NCI-H187 (cell line): ENCODE measurements around the gene RHOBTB3.
A peak's percentile ranks its signal among the peaks of the same experiment; 100 is the strongest.

Experiments used
- DNase-seq, 2 experiments: peaks; one replicate each; lab custom pipeline; 2025; lab: John Stamatoyannopoulos, UW

RHOBTB3 gene

DNA sequence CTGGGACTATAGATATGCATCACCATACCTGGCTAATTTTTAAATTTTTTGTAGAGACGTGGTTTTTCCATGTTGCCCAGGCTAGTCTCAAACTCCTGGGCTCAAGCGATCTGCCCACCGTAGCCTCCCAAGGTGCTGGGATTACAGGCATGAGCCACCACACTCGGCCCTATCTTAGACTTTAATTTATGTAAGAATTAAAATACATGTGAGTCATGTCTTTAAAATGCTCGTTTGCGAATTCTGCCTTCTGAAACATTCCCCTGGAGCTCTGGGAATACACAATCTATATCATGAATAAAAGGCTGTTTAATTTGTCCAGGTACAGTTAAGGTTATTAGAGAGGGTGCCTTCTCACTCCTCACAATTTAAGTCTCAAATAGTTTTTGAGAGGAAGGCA is 32.8 kb downstream of the RHOBTB3 start:
- DNase-seq: no peak

DNA sequence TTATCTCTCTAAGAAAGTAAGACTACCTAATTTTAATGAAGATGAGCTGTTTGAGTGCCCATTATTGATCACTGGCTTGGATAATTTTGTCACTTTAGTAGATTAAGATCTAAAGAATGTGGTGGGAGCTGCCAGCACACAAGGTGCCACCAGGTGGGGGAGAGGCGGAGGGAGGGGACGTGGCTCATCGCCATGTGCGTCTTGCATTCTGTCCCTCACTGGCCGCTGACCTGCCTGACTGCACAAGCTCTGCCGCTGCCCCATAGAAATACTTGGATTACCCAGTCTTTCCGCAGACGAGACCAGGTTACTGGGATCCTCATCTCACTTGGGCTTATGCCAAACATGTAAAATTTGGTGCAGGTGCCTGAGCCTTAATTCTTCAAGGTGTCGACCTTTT is 37.6 kb downstream of the RHOBTB3 start:
- DNase-seq: no peak

DNA sequence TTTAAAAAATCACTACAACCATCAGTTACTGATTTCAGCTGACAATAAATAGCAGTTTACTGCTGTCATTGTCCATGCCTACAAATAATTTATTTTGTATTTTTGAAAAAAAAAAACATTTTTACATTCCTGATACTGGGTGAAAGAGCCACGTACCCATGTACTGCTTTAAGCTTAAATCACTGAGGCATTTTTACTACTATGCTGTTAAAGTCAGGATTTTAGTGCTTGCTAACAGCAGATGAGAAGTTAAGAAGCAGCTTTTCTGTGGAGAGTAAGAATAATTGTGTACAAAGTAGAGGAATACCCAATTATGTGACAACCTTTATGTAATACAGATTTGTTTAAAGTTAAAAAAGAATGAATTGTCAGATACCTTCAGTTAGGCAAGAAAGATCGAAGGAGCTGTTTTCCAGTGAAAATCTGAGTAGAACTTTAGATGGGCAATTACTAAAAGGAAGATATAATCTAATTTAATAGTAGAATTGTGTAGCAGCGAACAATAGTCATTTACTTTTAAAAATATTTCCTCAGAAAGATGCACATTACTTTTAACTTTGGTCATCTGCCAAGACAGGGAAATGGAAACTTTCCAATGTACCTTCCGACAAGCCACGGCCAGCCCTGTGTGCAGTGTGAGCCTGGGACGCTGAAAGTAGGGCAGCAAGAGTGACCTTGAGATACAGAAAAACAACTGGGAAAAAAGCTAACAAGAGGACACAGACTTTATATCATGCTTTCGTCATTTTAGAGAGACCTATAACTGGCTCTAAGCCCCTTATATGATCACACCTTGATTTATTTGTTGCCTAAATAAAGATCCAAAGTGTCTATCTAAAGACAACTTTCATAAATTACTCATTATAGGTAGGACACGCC is 39.9 kb downstream of the RHOBTB3 start:
- DNase-seq: no peak

DNA sequence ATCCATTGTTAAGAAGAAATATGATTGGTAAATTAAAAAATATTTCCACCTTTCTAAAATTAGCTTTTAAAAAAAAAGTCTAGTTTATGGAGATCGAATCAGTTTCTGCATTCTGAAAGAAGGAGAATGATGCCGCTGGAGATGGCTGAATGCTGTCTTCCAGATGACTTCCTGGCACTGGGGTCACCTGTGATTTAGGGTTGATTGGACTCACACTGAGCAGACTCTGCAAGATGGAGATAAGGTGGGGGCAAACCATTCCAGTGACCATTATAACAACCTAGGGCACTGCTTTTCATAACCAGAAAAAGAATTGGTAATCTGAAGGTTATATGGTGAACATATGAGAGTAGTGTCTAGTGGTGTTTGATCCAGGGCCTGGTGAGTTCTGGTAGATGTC is 40.8 kb downstream of the RHOBTB3 start:
- no peak for DNase-seq

DNA sequence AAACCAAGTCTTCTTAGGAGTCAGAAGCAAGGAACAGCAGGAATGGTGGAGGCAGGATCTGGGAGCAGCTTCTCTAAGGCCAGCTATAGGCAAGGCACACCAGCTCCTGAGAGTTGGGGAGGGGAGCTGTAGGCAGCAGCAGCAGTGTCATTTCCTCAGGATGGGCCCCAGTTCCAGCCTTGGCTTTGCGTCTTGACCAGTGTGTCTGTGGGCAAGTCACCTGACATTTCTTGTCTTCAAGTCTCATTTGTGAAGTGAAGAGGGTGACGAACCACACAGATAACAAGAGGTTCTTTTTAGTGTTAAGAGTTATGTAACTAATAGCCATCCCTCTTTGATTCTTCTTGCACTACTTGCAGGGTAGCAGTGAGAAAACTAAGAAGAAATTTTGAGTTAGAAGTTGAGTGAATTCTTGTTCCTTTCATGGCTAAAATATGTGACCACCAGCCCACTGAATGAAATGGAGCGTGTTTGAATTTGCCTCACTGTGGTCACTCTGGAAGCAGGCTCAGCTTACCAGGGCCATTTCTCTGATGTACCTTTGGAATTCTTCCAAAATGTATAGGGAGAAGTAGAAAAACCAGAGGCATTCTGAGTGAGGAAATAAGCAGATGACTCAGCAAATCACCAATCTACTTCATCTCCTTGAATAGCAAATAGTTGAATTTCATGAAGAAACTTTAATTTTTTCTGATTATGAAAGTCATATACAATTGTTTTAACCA is 42.4 kb downstream of the RHOBTB3 start:
- DNase-seq: no peak

DNA sequence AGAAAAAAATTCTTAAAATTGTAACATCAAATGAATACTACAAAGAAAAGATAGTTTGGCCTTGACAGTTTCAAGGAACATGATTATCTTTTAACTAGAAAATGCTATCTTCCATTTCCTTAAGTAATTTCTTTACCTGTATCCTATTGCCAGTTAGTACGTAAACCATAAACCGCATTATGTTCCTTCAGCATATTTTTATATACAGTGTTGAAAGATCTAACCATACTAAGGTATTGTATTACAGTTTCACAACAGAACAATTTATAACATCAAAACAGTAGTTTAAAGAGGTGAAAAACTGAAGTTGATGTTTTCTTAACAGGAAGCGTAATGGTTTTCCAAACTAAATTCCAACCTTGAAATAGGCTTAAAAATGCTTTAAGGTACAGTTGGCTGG is 46.3 kb downstream of the RHOBTB3 start:
- no peak for DNase-seq

DNA sequence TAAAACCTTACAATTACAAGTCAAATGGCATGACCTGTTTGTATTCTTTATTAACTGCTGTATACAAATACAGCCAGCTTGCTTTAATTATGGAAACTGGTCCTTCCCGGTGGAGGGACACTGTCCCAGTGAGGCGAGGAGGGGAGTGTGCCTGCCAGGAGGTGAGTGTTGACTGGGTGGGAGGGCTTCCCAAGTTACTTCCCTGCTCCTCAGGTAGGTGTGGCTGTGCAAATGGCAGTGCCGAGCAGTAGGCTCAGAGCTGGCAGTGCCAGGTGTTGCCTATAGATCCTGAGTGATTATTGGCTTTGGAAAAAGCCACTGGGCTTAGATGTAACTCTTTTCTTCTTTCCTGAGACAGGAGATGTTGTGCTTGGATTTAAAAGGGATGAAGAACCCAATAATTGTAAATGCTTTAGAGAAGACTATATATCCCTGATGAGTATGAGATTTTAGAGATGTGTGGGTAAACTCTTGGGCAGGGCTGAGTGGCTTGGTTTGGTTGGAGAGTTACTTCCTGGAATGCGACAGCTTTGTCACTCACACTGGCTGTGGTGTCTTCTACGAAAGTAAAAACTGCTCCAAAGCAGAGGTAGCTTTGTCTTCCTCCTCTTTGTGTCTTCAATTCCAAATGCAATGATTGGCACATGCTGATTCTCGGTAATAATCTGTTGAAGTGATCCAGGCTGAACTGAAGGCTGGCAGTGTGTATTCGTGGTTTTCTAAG is 47.7 kb downstream of the RHOBTB3 start:
- no peak for DNase-seq

DNA sequence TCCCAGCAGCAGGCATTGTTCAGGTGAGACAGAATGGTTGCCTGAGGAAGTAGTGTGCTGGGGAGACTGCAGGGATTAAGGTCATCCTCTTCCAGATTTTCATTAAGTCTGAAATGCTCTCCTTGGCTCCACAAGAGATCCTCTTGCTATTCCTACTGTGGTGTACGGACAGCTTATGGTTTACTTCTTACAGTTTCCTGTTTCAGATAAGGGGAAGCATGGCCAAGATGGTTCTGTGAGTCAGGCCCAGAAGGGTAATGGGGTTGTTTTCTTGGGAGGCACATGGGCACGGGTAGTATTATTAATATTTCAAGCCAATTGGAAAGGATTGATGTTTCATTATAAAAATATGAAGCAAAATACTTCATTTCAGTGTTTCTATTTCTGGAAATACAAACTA is 48.5 kb downstream of the RHOBTB3 start:
- DNase-seq: no peak

DNA sequence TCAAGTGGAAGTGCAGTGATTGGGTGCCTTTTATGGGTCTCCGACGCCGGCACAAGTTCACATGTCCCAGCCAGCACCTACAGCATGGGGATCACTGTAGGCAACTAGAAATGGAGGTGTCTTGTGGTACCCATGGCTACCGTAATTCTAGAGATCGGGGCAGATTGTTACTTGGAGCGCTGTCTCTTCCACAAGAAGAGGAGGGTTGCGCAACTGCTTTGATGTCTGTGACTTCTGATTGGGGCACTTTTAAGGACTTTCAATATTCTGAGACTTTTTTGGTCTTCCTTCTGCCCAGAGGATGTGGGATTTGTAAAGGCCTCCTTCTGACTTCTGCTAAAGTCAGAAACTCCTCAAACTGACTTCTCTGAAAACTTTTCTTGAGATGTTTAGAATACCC is 49.5 kb downstream of the RHOBTB3 start:
- no peak for DNase-seq

DNA sequence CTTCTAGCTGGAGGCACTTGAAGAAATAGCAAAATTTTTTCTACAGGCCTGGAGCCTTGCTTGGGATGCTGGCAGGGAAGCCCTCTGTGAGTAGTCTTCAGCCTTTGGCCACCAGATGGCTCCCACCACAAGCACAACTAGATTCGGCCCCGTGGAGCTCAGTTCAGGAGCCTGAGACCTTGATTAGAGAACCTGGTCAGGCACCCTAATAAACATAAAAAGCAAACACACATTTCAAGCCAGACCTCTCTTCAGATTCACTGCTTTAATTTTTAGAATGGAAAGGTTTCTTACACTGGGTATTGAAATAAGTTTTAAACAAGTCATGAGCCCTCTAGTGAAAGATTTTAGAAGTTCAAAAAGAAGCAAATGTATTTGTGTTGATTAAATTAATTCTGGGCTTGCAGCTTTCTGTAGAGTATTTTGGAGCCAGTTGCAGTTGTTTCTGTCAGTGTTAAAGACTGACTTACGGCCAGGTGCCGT is 50.0 kb downstream of the RHOBTB3 start:
- DNase-seq: peak; percentile 6 to 12

DNA sequence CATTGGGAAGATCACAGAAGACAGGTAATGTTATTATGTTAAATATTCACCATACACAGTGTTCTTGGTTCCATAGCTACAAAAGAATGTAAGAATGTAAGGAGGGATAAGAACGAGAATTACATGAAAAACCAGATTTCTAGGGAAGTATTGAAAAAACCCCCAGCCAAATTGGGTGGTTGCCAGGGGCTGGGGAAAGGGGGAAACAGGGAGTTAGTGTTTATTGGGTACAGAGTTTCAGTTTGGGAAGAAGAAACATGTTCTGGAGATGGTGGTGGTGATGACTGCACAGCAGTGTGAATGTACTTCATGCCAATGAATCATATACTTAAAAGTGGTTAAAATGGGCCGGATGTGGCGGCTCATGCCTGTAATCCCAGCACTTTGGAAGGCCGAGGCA is 51.0 kb downstream of the RHOBTB3 start:
- DNase-seq: no peak

DNA sequence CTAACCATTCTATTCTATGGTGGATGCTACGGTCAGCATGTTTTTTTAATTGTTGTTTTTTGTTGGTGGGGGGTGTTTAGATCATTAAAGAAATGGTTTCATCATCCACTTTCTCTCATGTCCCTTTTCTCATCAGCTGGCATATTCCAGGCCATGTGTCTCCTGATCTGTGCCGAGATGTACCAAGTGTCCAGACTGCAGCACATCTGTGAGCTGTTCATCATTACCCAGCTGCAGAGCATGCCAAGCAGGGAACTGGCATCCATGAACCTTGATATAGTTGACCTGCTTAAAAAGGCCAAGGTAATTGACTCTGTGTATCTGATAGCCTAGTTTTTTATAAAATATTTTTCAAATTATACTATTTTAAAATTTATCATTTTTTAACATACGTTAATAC is 52.5 kb downstream of the RHOBTB3 start:
- DNase-seq: no peak

DNA sequence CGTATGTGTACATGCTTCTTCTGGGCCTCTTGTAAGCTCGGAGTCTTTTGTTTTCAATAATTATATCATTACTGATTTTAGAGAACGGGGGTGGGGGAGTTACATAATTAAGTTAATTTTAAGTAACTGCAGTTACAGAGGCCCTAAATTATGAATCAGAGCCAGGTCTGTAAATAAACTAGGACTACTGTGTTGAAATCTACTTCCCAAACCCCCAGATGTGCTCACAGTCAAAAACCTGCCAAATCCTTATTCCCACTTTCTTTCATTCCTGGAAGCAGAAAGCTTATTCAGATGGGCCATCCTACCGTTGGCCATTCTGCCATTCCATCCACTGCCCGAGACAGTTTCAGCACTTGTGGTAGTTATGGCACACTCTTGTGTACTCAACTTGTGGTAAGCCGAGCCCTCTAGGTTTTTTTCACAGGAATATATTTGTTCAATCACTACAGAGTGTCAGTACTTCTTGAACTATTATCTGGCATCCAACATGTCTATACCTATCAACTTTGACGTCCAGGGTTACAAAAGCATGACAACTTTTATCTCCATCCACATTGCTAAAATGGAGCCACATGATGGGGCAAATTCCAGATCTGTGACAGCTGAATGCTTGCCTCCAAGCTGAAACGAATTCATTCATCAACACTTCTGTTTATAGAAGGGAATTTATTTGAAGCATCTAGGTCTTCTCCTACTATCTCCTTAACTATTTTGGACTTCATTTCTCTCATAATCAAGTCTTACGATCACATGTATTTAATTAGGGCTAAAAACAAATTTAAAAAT is 53.6 kb downstream of the RHOBTB3 start:
- DNase-seq: no peak

DNA sequence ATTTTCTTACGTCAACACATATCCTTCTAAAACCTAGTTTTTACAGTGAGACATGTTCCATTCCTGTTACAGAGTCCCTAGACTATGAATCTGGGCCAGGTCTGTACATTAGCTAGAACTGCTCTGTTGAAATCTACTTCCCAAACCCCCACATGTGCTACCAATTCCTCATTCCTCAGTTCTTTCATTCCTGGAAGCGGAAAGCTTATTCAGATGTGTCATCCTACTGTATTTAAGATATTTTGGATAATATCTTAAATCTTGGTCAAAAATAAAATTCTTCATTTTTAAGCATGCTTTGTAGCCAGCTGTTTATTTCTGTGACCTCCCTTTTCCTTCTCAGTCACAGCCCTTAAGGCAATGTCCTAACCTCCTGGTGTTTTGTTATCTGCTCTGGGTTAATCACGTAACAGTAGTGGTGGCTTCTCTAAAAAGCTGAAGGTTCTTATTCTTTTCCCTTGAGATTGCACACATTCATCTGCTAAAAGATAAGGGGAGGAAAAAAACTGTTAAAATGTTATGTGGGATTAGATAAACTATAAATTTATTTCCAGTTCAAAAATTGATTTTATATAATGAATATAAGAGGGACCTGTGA is 55.8 kb downstream of the RHOBTB3 start:
- no peak for DNase-seq

DNA sequence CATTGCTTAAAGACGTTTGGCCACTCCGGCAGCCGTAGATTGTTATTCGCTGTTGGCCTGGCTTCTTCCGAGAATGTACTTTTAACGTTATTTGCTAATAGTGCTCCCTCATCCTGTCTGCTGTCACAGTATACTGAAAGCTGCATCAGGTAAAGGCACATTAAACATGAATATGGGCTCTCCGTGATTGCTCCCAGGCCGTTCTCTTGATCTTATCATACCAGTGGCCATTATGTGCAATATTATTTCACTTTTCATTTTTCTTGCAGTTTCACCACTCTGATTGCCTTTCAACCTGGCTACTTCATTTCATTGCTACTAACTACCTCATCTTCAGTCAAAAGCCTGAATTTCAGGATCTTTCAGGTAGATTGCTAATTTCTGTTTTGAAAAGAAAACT is 57.4 kb downstream of the RHOBTB3 start:
- no peak for DNase-seq

DNA sequence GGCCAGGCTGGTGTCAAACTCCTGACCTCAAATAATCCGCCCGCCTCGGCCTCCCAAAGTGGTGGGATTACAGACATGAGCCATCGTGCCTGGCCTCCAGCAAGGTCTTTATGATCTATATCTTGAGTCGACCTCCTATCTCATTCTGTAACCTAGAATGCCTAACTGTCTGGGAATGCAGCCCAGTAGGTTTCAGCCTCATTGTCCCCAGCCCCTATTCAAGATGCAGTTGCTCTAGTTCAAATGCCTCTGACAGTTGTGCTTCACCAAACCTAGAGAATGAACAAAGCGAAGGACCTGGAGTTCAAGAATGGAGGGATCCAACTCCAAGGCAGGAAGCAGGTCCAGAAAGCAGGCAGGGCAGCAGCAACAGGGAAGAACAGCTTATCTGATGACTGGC is 60.6 kb downstream of the RHOBTB3 start:
- DNase-seq: no peak

DNA sequence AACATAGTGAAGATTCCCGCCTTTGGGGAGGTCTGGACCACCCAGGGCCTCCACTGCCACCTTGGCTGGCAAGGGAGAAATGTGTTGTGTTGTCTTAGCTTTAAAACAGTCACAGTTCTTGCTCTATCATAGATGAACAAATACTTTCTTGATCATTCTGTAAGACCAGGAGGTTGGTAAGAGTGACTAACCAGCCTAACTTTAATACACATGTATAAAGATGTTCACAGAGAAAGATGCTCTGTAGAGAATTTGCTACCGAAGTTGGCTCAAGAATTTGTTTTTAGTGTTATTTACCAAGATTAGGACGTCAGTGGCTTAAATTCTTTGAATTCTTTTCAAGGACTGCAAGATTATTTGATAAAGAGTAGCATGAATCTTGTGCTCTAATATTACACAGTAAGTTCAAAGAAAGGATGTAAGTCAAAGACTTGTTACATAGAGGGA is 63.0 kb downstream of the RHOBTB3 start:
- no peak for DNase-seq

DNA sequence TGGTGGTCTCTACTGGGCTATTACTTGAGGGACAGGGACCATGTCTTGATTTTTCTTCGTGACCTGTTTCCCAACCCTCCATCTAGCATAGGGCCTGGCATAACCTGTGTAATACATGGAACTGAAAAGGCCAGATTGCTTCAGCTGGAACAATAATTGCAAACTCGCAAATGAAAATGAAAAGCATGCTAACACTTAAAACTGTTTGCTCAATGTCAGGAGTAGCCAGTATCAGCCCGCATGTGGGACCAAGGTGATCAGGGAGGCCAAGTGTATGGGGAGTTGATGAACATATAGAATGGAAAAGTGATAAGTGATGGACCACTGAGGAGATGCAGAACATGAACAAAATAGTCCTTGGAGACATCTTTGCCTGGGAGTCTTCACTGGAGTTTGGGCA is 66.2 kb downstream of the RHOBTB3 start:
- DNase-seq: no peak

DNA sequence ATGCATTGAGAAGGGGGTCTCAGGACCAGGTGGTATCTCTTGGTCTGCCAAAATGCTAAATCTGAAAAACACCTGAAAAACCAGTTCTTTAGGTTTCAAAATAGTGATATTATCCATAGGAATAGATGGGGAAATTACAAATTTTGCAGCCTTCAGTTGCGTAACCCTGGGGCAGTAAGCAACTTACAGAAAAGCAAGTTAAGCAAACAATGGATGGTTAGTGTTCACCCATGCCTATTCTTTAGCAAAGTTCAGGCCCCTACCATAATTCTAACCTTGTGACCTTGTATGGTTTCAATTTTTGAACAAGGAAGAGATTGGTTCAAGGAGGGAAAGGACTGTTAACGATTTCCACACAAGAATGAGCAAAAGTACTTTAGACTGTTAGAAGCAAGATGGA is 66.9 kb downstream of the RHOBTB3 start:
- no peak for DNase-seq

DNA sequence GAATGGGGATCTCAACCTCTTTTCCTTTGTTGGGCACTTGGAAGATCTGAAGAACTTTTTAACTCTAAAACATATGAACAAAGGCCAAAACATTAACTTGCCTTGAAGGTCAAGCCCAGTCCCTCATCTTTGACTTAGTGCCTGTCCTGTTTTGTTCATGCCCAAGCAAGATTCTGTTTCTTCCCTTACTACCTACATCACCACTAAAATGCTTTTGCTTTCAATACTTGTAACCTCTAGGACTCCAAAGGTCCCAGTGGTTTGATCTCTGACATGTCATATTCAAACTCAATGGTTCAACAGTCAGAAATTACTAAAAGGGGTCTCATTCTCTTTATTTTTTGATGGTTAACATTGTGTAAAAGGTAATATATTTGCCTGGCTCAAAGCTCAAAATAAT is 67.4 kb downstream of the RHOBTB3 start:
- DNase-seq: no peak

DNA sequence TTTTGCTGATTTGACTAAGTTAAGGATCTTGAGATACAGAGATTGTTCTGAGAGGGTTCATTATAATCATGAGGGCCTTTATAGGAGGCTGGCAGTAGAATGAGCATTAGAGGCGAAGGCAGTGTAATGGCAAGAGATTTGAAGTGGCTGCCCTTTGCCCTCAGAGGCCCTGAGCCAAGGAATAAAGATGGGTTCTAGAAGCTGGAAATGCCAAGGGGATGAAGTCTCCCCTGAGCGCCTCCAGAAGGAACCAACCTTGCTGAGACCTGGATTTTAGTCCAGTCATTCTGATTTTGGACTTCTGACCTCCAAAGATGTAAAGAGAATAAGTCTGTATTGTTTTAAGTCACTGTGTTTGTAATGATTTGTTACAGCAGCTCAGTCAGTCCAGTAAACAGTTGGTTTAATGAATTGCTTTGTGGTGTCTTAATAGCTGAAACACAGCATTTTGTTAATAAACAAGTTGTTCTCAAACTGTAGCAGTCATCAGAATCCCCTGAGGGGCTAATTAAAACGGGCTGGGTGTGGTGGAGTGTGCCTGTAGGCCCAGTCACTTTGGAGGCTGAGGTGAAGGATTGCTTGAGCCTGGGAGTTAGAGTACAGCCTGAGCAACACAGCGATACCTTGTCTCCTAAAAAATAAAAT is 68.2 kb downstream of the RHOBTB3 start:
- no peak for DNase-seq
